Measurements from ENCODE around the gene KIAA2012.

The KIAA2012 gene

DNA sequence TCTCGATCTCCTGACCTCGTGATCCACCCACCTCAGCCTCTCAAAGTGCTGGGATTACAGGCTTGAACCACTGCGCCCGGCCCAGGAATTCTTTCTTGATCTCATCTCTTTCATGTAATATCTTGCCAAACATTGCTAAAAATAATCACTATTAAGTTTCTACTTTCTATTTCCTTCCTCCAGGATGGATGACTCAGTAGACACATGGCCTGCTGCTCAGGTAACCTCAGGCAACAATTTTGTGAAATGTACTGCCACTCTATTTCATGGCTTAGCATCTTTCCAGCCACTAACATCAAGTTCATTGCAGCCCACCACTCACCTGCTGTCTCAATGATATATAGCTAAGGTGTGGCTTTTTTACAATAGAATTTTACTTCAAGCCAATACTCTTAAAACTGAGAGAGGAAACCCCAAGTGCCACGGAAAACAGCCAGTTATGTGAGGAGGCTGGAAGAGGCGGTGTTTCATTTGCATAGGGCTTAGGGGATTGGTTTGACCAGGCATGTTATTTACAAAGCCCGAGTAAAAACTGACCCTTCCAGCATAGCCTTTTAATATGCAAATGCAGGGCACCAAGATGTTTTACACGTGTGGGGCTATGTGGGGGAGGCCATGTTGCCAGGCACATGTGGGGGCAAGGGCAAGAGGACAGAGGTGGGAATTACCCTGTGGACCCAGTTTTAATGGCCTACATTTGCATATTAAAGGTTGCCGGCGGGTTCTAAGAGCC, 176.6 kb downstream of the KIAA2012 start:
- H3K4me3 ChIP-seq (ENCODE audit: control insufficient read depth, low read depth, low read length), result no peak overlapping the region
- DNase-seq (ENCODE audit: low read depth), result no peak
- TF ChIP-seq, protein P1, sequence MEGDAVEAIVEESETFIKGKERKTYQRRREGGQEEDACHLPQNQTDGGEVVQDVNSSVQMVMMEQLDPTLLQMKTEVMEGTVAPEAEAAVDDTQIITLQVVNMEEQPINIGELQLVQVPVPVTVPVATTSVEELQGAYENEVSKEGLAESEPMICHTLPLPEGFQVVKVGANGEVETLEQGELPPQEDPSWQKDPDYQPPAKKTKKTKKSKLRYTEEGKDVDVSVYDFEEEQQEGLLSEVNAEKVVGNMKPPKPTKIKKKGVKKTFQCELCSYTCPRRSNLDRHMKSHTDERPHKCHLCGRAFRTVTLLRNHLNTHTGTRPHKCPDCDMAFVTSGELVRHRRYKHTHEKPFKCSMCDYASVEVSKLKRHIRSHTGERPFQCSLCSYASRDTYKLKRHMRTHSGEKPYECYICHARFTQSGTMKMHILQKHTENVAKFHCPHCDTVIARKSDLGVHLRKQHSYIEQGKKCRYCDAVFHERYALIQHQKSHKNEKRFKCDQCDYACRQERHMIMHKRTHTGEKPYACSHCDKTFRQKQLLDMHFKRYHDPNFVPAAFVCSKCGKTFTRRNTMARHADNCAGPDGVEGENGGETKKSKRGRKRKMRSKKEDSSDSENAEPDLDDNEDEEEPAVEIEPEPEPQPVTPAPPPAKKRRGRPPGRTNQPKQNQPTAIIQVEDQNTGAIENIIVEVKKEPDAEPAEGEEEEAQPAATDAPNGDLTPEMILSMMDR (IDR thresholded peaks at IDR 0.05; ENCODE audit: control insufficient read depth, insufficient read depth, low read depth, low read length, missing control alignments), result no peak

DNA sequence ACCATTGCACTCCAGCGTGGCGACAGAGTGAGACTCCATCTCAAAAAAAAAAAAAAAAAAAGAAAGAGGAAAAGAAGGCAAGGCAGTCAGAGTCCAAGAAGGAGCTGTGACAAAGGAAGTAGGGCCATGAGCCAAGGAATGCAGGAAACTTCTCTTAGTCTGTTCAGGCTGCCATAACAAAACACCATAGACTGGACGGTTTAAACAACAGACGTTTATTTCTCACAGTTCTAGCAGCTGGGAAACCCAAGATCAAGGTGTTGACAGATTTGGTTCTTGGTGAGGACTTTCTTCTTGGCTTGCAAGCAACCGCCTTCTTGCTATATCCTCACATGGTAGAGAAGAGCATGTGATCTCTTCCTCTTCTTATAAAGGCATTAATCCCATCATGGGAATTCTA, 178.4 kb downstream of the KIAA2012 start:
- DNase-seq (ENCODE audit: low read depth), result no peak
- TF ChIP-seq, protein P1 (IDR thresholded peaks at IDR 0.05; ENCODE audit: control insufficient read depth, insufficient read depth, low read depth, low read length, missing control alignments), result no peak
- no peak overlapping the region for H3K4me3 ChIP-seq (ENCODE audit: control insufficient read depth, low read depth, low read length)
